T-cell (primary cell): ENCODE measurements around the gene PTPRD. TPM values are rescaled to one million over a fixed set of nuclear protein-coding genes. Genes with fewer than 3 reads are reported as not detected.

Experiments
- ATAC-seq, 4 experiments: fragments of 200-7000 bp in 3 of 4; fragments of 150-1000 bp in 1 of 4; cut with Tn5 transposase; replicated peaks in 1 of 4; 1 replicate in 3 of 4; 2 replicates in 1 of 4; pipeline ENCODE4 v1.10.0; 2021; ENCODE audit warnings: moderate library complexity in 3 of 4, mild to moderate bottlenecking in 2 of 4, moderate number of reproducible peaks in 1 of 4
- CTCF ChIA-PET, 2 donors: fragments of 300-600 bp; sonication (Branson Sonifier 250); formaldehyde crosslinking; loops; one replicate each; lab custom pipeline; 2022; ENCODE audit warnings: antibody characterized with exemption in 2 of 2; lab: Charles Lee
- POLR2A ChIA-PET, 2 donors: fragments of 300-600 bp; sonication (Branson Sonifier 250); formaldehyde crosslinking; loops; one replicate each; lab custom pipeline; 2022; ENCODE audit warnings: antibody characterized with exemption in 2 of 2; lab: Charles Lee
- DNase-seq, 35 experiments: peaks; one replicate each; pipeline versions ENCODE4 v3.0.0 to v3.0.0-alpha.2; 2013 to 2023
- H3K27ac ChIP-seq: one replicate; pipeline ENCODE4 v1.5.1; 2013; ENCODE audit warnings: low read length
- H3K27me3 ChIP-seq, 2 experiments: replicated peaks in 1 of 2; 1 replicate in 1 of 2; 2 replicates in 1 of 2; pipeline versions ENCODE4 v1.6.1 to v1.7.0; 2013; ENCODE audit warnings: low read length in 1 of 2, mixed read lengths in 1 of 2; ENCODE audit not compliant: control insufficient read depth in 2 of 2, insufficient read depth in 2 of 2; ENCODE audit errors: extremely low read depth in 1 of 2
- H3K36me3 ChIP-seq, 2 donors: 1 replicate in 1 of 2; 2 replicates in 1 of 2; pipeline versions ENCODE4 v1.6.1 to v1.7.0; 2013; ENCODE audit warnings: low read length in 1 of 2; ENCODE audit not compliant: control insufficient read depth in 2 of 2, insufficient read depth in 1 of 2; ENCODE audit errors: extremely low read depth in 1 of 2
- H3K4me1 ChIP-seq, 2 experiments: 1 replicate in 1 of 2; 2 replicates in 1 of 2; pipeline versions ENCODE4 v1.6.1 to v1.7.0; 2013; ENCODE audit warnings: low read length in 2 of 2, mixed read lengths in 1 of 2; ENCODE audit not compliant: insufficient read depth in 2 of 2, control insufficient read depth in 1 of 2; ENCODE audit errors: extremely low read depth in 1 of 2
- H3K4me3 ChIP-seq, 2 donors: 1 replicate in 1 of 2; 2 replicates in 1 of 2; pipeline versions ENCODE4 v1.5.1 to v1.7.0; 2013; ENCODE audit warnings: mild to moderate bottlenecking in 2 of 2, low read length in 1 of 2, moderate library complexity in 1 of 2; ENCODE audit not compliant: control insufficient read depth in 1 of 2; ENCODE audit errors: extremely low read depth in 1 of 2
- H3K9me3 ChIP-seq: 2 replicates; pipeline ENCODE4 v1.7.0; 2013
- H3K27ac Mint-ChIP-seq, 2 donors: one replicate each; pipeline ENCODE4 v1.8.0; 2020 to 2021; ENCODE audit warnings: mild to moderate bottlenecking in 2 of 2, mixed read lengths in 2 of 2
- H3K27me3 Mint-ChIP-seq, 2 donors: one replicate each; pipeline ENCODE4 v1.8.0; 2021 to 2022; ENCODE audit warnings: mixed read lengths in 2 of 2
- H3K36me3 Mint-ChIP-seq: one replicate; pipeline ENCODE4 v1.8.0; 2021; ENCODE audit warnings: mixed read lengths
- H3K4me1 Mint-ChIP-seq, 3 donors: one replicate each; pipeline ENCODE4 v1.8.0; 2020 to 2022; ENCODE audit warnings: mixed read lengths in 3 of 3, mild to moderate bottlenecking in 1 of 3
- H3K4me3 Mint-ChIP-seq, 3 donors: one replicate each; pipeline ENCODE4 v1.8.0; 2020 to 2022; ENCODE audit warnings: mild to moderate bottlenecking in 3 of 3, mixed read lengths in 3 of 3, moderate library complexity in 3 of 3
- H3K9me3 Mint-ChIP-seq, 3 donors: one replicate each; pipeline ENCODE4 v1.8.0; 2020 to 2022; ENCODE audit warnings: mixed read lengths in 3 of 3
- WGBS: methylation state at CpG from one replicate; pipeline ENCODE4 v1.1.5; 2013; ENCODE audit warnings: missing lambda C conversion rate; ENCODE audit not compliant: insufficient coverage; 5-methylcytosine and 5-hydroxymethylcytosine counted together
- total RNA-seq, 35 experiments: library from RNA in 6 of 35; stranded (reverse) in 6 of 35; fragments of 120-200 nt in 1 of 35; gene quantifications; one replicate each; pipeline versions ENCODE4 v1.2.1 to v1.2.4 and lab custom pipeline; 2013 to 2026

The PTPRD gene
- total RNA-seq, 5 donors from 2014 or later (not counting 1 experiment from before 2014, with no cell fraction given), result 0.13 to 0.61 (median 0.38) TPM; not detected in 2

- Histone ChIP-seq H3K27me3 (no peaks in the 10 kb centered on the region), H3K36me3 (no peaks in the 10 kb centered on the region), H3K27ac (no peak overlapping the region), H3K9me3 (no peaks in the 10 kb centered on the region), H3K4me1 (no peaks in the 10 kb centered on the region), H3K4me3 (no peak overlapping the region)
- H3K4me3 Mint-ChIP-seq, result no peak overlapping the region
- no peaks in the 10 kb centered on the region for H3K4me1 Mint-ChIP-seq
- CTCF ChIA-PET, result no interaction called here
- POLR2A ChIA-PET, result no interaction called here
- H3K27me3 Mint-ChIP-seq, result no peaks in the 10 kb centered on the region
- H3K9me3 Mint-ChIP-seq, result peaks cover 0 to 5% (median 4%) of the 10 kb centered on the region in 3 donors
- no peaks in the 10 kb centered on the region for H3K36me3 Mint-ChIP-seq
- ATAC-seq (no peak), DNase-seq (no peak)
- 100% methylated on average over 3 of the region's 3 CpGs for WGBS
- no peak overlapping the region for H3K27ac Mint-ChIP-seq
These were observed 1222.9 kb downstream of the PTPRD start for GRCh38 chr9:9389904-9390303.

DNA sequence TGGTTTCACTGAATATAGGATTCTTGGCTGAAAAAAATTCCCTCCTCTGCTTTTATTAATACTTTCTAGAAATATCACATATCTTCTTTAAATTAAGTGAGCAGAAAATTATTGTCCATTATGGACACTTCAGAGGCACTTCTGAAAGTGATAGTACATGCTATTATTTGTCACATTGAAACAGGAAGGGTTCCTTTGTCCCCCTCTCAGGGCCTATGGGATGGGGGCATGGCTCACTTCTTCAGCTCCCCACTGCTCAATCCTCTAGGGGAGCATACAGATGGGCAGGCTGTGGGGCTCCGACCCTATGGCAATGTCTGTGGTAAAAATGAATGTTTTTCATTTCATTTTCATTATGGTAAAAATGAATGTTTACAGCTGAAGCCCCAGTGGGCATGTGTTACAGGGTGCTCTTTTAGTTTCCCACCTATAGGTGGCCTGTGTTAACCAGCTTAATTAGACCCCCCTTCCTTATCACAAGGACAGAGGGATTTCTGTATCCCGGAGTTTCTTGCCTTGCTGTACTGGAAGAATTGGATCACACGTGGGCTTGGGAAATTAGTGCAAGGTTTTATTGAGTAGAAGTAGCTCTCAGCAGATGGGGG lies 1225.2 kb downstream of the PTPRD start:
- Histone ChIP-seq H3K27ac (no peak overlapping the region), H3K4me1 (no peaks in the 10 kb centered on the region), H3K27me3 (no peaks in the 10 kb centered on the region), H3K9me3 (no peaks in the 10 kb centered on the region), H3K4me3 (no peak overlapping the region), H3K36me3 (no peaks in the 10 kb centered on the region)
- Mint-ChIP-seq H3K27me3 (no peaks in the 10 kb centered on the region), H3K9me3 (peaks cover 2 to 10% (median 4%) of the 10 kb centered on the region in 3 donors), H3K27ac (no peak overlapping the region), H3K4me1 (no peaks in the 10 kb centered on the region), H3K4me3 (no peak overlapping the region), H3K36me3 (no peaks in the 10 kb centered on the region)
- POLR2A ChIA-PET, result no interaction called here
- WGBS, result no CpG with 5 or more reads among the region's 3 CpGs
- DNase-seq (no peak), ATAC-seq (no peak)
- CTCF ChIA-PET, result no interaction called here

DNA sequence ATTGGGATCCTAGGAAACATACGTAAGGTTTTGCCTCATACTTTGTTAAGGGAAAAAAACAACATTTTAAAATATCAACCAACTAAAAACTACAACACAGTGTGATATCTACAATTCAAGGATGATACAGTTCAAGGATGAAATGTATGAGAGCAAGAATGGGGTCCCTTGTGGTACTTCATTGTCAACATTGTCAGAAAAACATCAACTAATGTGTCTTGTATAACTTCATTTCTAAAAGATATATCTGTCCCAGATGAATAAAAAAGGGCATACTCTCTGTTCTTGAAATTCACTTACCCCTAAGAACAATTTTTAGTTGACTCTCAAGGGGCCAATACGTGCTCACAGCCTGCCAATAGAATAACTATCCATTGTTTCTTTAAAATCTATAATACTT lies 1250.5 kb downstream of the PTPRD start:
- POLR2A ChIA-PET, result no interaction called here
- Mint-ChIP-seq H3K27me3 (no peaks in the 10 kb centered on the region), H3K4me1 (no peaks in the 10 kb centered on the region), H3K27ac (no peak overlapping the region), H3K4me3 (no peak overlapping the region), H3K36me3 (no peaks in the 10 kb centered on the region), H3K9me3 (peaks cover 0 to 7% (median 2%) of the 10 kb centered on the region in 3 donors)
- H3K27me3 ChIP-seq, result no peaks in the 10 kb centered on the region
- CTCF ChIA-PET, result no interaction called here
- ATAC-seq (no peak), DNase-seq (no peak)
- H3K36me3 ChIP-seq, result no peaks in the 10 kb centered on the region
- H3K9me3 ChIP-seq, result no peaks in the 10 kb centered on the region
- H3K4me3 ChIP-seq, result no peak overlapping the region
- H3K4me1 ChIP-seq, result no peaks in the 10 kb centered on the region
- no CpG with 5 or more reads among the region's 2 CpGs for WGBS
- no peak overlapping the region for H3K27ac ChIP-seq

DNA sequence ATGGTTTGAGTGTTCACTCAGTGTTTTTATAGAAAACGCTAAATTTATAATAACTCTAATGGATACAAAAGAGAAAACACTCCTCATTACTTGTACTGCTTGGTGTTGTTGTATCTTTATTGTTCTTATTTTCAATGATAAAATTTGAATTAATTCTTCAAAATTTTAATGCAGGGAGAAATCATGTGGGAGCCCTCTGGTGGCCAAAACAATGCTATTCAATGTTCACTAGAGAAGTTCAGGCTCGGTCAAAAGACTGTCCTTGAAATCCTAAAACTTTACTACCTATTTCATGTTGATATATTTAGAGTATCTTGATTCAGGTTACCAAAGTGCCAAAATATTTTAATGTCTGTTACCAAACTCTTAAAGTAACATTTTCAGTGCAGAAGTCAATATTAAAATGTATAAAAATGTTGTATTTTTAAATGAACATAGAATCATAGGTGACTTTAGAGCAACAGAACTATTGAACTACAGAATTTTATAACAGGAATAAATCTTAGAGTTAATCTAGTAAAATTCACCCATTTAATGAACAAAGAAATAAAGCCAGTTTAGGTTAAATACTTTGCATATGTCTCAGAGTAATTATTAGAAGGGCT lies 1259.8 kb downstream of the PTPRD start:
- no peaks in the 10 kb centered on the region for H3K9me3 Mint-ChIP-seq
- H3K4me1 ChIP-seq, result no peaks in the 10 kb centered on the region
- no peaks in the 10 kb centered on the region for H3K9me3 ChIP-seq
- H3K36me3 ChIP-seq, result no peaks in the 10 kb centered on the region
- H3K27ac ChIP-seq, result no peak overlapping the region
- ChIA-PET POLR2A (no interaction called here), CTCF (no interaction called here)
- no peak overlapping the region for H3K27ac Mint-ChIP-seq
- no peaks in the 10 kb centered on the region for H3K36me3 Mint-ChIP-seq
- WGBS, result no CpG with 5 or more reads among the region's 2 CpGs
- ATAC-seq (no peak), DNase-seq (no peak)
- H3K4me3 ChIP-seq, result no peak overlapping the region
- no peaks in the 10 kb centered on the region for H3K4me1 Mint-ChIP-seq
- no peak overlapping the region for H3K4me3 Mint-ChIP-seq
- H3K27me3 ChIP-seq, result no peaks in the 10 kb centered on the region
- no peaks in the 10 kb centered on the region for H3K27me3 Mint-ChIP-seq

DNA sequence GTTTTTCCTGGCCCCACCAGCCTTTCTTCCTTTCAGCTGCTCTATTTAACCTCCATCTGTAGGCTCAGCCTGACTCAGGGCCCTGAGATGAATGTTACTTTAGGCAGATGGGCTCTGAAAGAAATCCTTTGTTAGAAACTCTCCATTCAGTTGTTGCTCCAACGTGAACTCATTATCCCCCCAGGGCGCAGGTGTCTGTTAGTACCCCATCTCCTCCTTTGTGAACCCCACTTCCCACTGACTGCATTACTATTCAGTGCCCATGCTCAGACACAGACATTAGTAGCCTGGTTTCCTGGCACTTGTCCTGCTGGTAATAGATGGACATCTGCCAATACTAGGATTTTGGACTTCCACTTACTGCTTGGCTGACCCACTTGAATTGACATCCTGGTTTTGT lies 1271.6 kb downstream of the PTPRD start:
- H3K4me1 Mint-ChIP-seq, result no peaks in the 10 kb centered on the region
- ATAC-seq, result no peak
- 88% methylated on average over 2 of the region's 2 CpGs for WGBS
- no peak for DNase-seq
- CTCF ChIA-PET, result no interaction called here
- no peaks in the 10 kb centered on the region for H3K36me3 Mint-ChIP-seq
- H3K36me3 ChIP-seq, result no peaks in the 10 kb centered on the region
- POLR2A ChIA-PET, result no interaction called here
- H3K4me3 ChIP-seq, result no peak overlapping the region
- no peak overlapping the region for H3K27ac Mint-ChIP-seq
- no peaks in the 10 kb centered on the region for H3K27me3 ChIP-seq
- H3K27ac ChIP-seq, result no peak overlapping the region
- H3K4me1 ChIP-seq, result no peaks in the 10 kb centered on the region
- H3K9me3 Mint-ChIP-seq, result peaks cover 0 to 4% (median 3%) of the 10 kb centered on the region in 3 donors
- no peaks in the 10 kb centered on the region for H3K9me3 ChIP-seq
- no peak overlapping the region for H3K4me3 Mint-ChIP-seq
- no peaks in the 10 kb centered on the region for H3K27me3 Mint-ChIP-seq

GRCh38 chr9:9337129-9337528 lies 1275.7 kb downstream of the PTPRD start:
- H3K4me3 ChIP-seq, result no peak overlapping the region
- DNase-seq (no peak), ATAC-seq (no peak)
- no peaks in the 10 kb centered on the region for H3K9me3 ChIP-seq
- Mint-ChIP-seq H3K4me3 (no peak overlapping the region), H3K36me3 (no peaks in the 10 kb centered on the region), H3K27ac (no peak overlapping the region), H3K4me1 (no peaks in the 10 kb centered on the region), H3K27me3 (no peaks in the 10 kb centered on the region), H3K9me3 (peaks cover 0 to 11% (median 2%) of the 10 kb centered on the region in 3 donors)
- ChIA-PET CTCF (no interaction called here), POLR2A (no interaction called here)
- no peaks in the 10 kb centered on the region for H3K4me1 ChIP-seq
- no peaks in the 10 kb centered on the region for H3K27me3 ChIP-seq
- H3K36me3 ChIP-seq, result no peaks in the 10 kb centered on the region
- no peak overlapping the region for H3K27ac ChIP-seq
